Left cardiac atrium (tissue), 4 donors: Measurements from ENCODE around the gene GAB2. TPM values are rescaled to one million over a fixed set of nuclear protein-coding genes. Genes with fewer than 3 reads are reported as not detected.
"Not testable (repeated sequence)": the region's sequence is repeated elsewhere in the genome, so short reads cannot be mapped to it uniquely, and the experiment has no call there.

Experiments
- ATAC-seq, 2 donors: fragments of 200-7000 bp; cut with Tn5 transposase; one replicate each; pipeline ENCODE4 v1.9.1; 2020; ENCODE audit warnings: mild to moderate bottlenecking in 2 of 2, moderate library complexity in 2 of 2
- DNase-seq: peaks from one replicate; pipeline ENCODE4 v3.0.0-alpha.2; 2020
- intact Hi-C, 2 donors: fragments of 100-400 bp; cut with DNase I; formaldehyde crosslinking; loops; one replicate each; pipeline versions ENCODE4 v1.14.1 to v1.15.1; 2022 to 2023
- total RNA-seq, 2 donors: library from RNA; stranded (reverse); fragmentation: NEBNext Ultra II Directional; extraction: Animal tissue kit (Norgen Biotek cat#: 25700); gene quantifications; one replicate each; pipeline ENCODE4 v1.2.1, GENCODE V29; 2021
- donor health status: DM: no; HTN: yes; CAD: no.
- donor health status: DM: no; HTN: yes; CAD: no; lungs with severe emphysema.
- donor health status: DM: yes; HTN: yes; CAD: no.
- donor health status: Dilated cardiomyopathy.

GAB2 gene
- total RNA-seq, 2 donors from 2014 or later: 24.2 to 31.7 TPM

GRCh38 chr11:78379039-78379670 is 38.5 kb downstream of the GAB2 start:
- intact Hi-C loops: no loop called here
- ATAC-seq: peak in 1 of 2 donors; percentile 40
- no peak for DNase-seq

- DNase-seq (no peak), ATAC-seq (no peak)
- intact Hi-C loops: no loop called here
Measured at GRCh38 chr11:78377625-78378418, 39.8 kb downstream of the GAB2 start.

- no peak for DNase-seq
- ATAC-seq: no peak
- intact Hi-C loops: no loop called here
Measured at GRCh38 chr11:78376858-78377257, 40.8 kb downstream of the GAB2 start.

GRCh38 chr11:78374917-78375316 is 42.7 kb downstream of the GAB2 start:
- ATAC-seq (no peak), DNase-seq (no peak)
- intact Hi-C loops: no loop called here

GRCh38 chr11:78373689-78374088 is 43.9 kb downstream of the GAB2 start:
- DNase-seq: no peak
- no peak for ATAC-seq
- intact Hi-C loops: no loop called here

- intact Hi-C loops: no loop called here
- ATAC-seq (peak; percentile 16 to 45), DNase-seq (no peak)
Measured at GRCh38 chr11:78372114-78372768, 45.4 kb downstream of the GAB2 start.

- no peak for DNase-seq
- peak; percentile 29 to 33 for ATAC-seq
- intact Hi-C loops: no loop called here
Measured at GRCh38 chr11:78371221-78371891, 46.3 kb downstream of the GAB2 start.

- DNase-seq: peak; percentile 34
- intact Hi-C loops: no loop called here
- peak; percentile 65 to 92 for ATAC-seq
Measured at GRCh38 chr11:78370406-78371172, 47.0 kb downstream of the GAB2 start.

- intact Hi-C loops: no loop called here
- no peak for DNase-seq
- peak in 1 of 2 donors; percentile 73 for ATAC-seq
Measured at GRCh38 chr11:78365381-78365792, 52.2 kb downstream of the GAB2 start.

- intact Hi-C loops: no loop called here
Measured at GRCh38 chr11:78364128-78364751, 53.4 kb downstream of the GAB2 start.

GRCh38 chr11:78363024-78363619 is 54.5 kb downstream of the GAB2 start:
- DNase-seq: no peak
- intact Hi-C loops: no loop called here
- peak in 1 of 2 donors; percentile 41 for ATAC-seq

More at GRCh38 chr11:78364128-78364751, 53.4 kb downstream of the GAB2 start:
- ATAC-seq: no peak
- DNase-seq: no peak

GRCh38 chr11:78361228-78361627 is 56.4 kb downstream of the GAB2 start:
- no peak for DNase-seq
- intact Hi-C loops: no loop called here
- ATAC-seq: no peak

- DNase-seq (no peak), ATAC-seq (peak in 1 of 2 donors; percentile 56)
- intact Hi-C loops: loop anchor here in 1 of 2 donors (10.0 kb wide), 1 partner anchor 55 kb away; the partner anchor contains the start of gene GAB2
Measured at GRCh38 chr11:78359921-78360320, 57.7 kb downstream of the GAB2 start.

GRCh38 chr11:78357924-78358323 is 59.7 kb downstream of the GAB2 start:
- DNase-seq, ATAC-seq: not testable (repeated sequence)
- intact Hi-C loops: loop anchor here in 1 of 2 donors (10.0 kb wide), 1 partner anchor 57 kb away; the partner anchor contains the start of gene GAB2

GRCh38 chr11:78357425-78357824 is 60.2 kb downstream of the GAB2 start:
- ATAC-seq, DNase-seq: not testable (repeated sequence)
- intact Hi-C loops: loop anchor here in 1 of 2 donors (10.0 kb wide), 1 partner anchor 57 kb away; the partner anchor contains the start of gene GAB2

GRCh38 chr11:78355742-78356141 is 61.9 kb downstream of the GAB2 start:
- DNase-seq, ATAC-seq: not testable (repeated sequence)
- intact Hi-C loops: loop anchor here in 1 of 2 donors (10.0 kb wide), 1 partner anchor 59 kb away; the partner anchor contains the start of gene GAB2

GRCh38 chr11:78355309-78355705 is 62.3 kb downstream of the GAB2 start:
- intact Hi-C loops: loop anchor here in 1 of 2 donors (10.0 kb wide), 1 partner anchor 59 kb away; the partner anchor contains the start of gene GAB2
- DNase-seq: no peak
- ATAC-seq: no peak
